Gastrocnemius medialis (tissue), 4 donors: Measurements from ENCODE around the gene NT5E.

Experiments used
- CTCF ChIP-seq, 5 experiments: fragments of 450-650 bp in 3 of 5; fragments of 200-600 bp in 2 of 5; sonication (generic) in 2 of 5; IDR thresholded peaks in 4 of 5; conservative IDR thresholded peaks in 1 of 5; 1 replicate in 4 of 5; 2 replicates in 1 of 5; pipeline ENCODE4 v1.5.1; 2016 to 2019; ENCODE audit warnings: antibody characterized with exemption in 5 of 5, mild to moderate bottlenecking in 3 of 5, moderate library complexity in 3 of 5
- POLR2A ChIP-seq, 2 donors: fragments of 450-650 bp; IDR thresholded peaks; one replicate each; pipeline ENCODE4 v1.6.1; 2017; ENCODE audit warnings: antibody characterized with exemption in 2 of 2, mild to moderate bottlenecking in 2 of 2, moderate library complexity in 2 of 2

DNA sequence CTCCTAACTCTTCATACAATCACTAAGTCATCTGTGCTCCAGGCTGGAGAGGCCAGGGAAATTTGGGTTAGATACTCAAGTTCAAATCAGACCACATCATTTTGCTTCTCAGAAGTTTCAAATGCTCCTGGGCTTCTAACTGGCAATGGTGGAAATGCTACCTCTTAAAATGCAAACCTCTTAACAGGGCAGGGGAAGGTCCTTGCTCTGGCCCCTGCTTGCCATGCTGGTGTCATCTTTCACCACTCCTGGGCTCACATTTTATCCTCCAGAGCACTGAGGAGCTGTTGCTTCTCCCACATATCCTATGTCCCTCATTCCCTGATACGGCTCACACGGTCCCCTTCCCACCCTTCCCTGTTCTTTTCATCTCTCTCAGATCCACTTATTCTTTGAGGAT is 41.8 kb upstream of the NT5E start:
- TF ChIP-seq CTCF (IDR thresholded peaks at IDR 0.05 in 4 of 5, conservative IDR thresholded peaks at IDR 0.05 in 1 of 5) (no peak), POLR2A (IDR thresholded peaks at IDR 0.05) (no peak)
